T-helper 1 cell treated with Interleukin-12 subunit alpha and Interleukin-12 subunit beta and Interleukin-4 antibody, amounts not matched to agents 30 μg/mL and 1 μg/mL, for 36 hours (primary cell): ENCODE measurements around the gene FAF1.
"Not testable (repeated sequence)": the region's sequence is repeated elsewhere in the genome, so short reads cannot be mapped to it uniquely, and the experiment has no call there.

ENCODE experiments used
- H3K27ac Mint-ChIP-seq: one replicate; pipeline ENCODE4 v1.8.0; 2021; ENCODE audit warnings: mild to moderate bottlenecking, mixed read lengths
- H3K27me3 Mint-ChIP-seq: one replicate; pipeline ENCODE4 v1.8.0; 2021; ENCODE audit warnings: low read depth, mixed read lengths
- H3K36me3 Mint-ChIP-seq: one replicate; pipeline ENCODE4 v1.8.0; 2021; ENCODE audit warnings: low read depth, mixed read lengths
- H3K4me1 Mint-ChIP-seq: one replicate; pipeline ENCODE4 v1.8.0; 2021; ENCODE audit warnings: low read depth, mixed read lengths
- H3K4me3 Mint-ChIP-seq: one replicate; pipeline ENCODE4 v1.8.0; 2021; ENCODE audit warnings: mild to moderate bottlenecking, moderate library complexity, mixed read lengths
- H3K9me3 Mint-ChIP-seq: one replicate; pipeline ENCODE4 v1.8.0; 2021; ENCODE audit warnings: mixed read lengths

FAF1 gene

GRCh38 chr1:50952566-50952965 lies 7.5 kb downstream of the FAF1 start:
- H3K9me3 Mint-ChIP-seq, H3K36me3 Mint-ChIP-seq, H3K4me1 Mint-ChIP-seq, H3K27ac Mint-ChIP-seq, H3K27me3 Mint-ChIP-seq, H3K4me3 Mint-ChIP-seq: not testable (repeated sequence)

- Mint-ChIP-seq H3K4me3 (no peak overlapping the region), H3K9me3 (no peaks in the 10 kb centered on the region), H3K27ac (no peak overlapping the region), H3K27me3 (no peaks in the 10 kb centered on the region), H3K36me3 (no peaks in the 10 kb centered on the region), H3K4me1 (peaks cover 4% of the 10 kb centered on the region)
Measured at GRCh38 chr1:50950396-50950795, 9.7 kb downstream of the FAF1 start.

- Mint-ChIP-seq H3K4me1 (peaks cover 5% of the 10 kb centered on the region), H3K4me3 (no peak overlapping the region), H3K9me3 (no peaks in the 10 kb centered on the region), H3K36me3 (no peaks in the 10 kb centered on the region), H3K27me3 (no peaks in the 10 kb centered on the region), H3K27ac (no peak overlapping the region)
Measured at GRCh38 chr1:50949286-50949982, 10.6 kb downstream of the FAF1 start.

- no peaks in the 10 kb centered on the region for H3K27me3 Mint-ChIP-seq
- H3K4me3 Mint-ChIP-seq, result no peak overlapping the region
- H3K36me3 Mint-ChIP-seq, result no peaks in the 10 kb centered on the region
- H3K9me3 Mint-ChIP-seq, result no peaks in the 10 kb centered on the region
- H3K27ac Mint-ChIP-seq, result no peak overlapping the region
- H3K4me1 Mint-ChIP-seq, result peaks cover 9% of the 10 kb centered on the region
Measured at GRCh38 chr1:50942334-50942733, 17.7 kb downstream of the FAF1 start.

GRCh38 chr1:50940291-50940690 lies 19.8 kb downstream of the FAF1 start:
- Mint-ChIP-seq H3K27me3 (no peaks in the 10 kb centered on the region), H3K4me3 (no peak overlapping the region), H3K4me1 (peaks cover 7% of the 10 kb centered on the region), H3K9me3 (no peaks in the 10 kb centered on the region), H3K27ac (no peak overlapping the region), H3K36me3 (no peaks in the 10 kb centered on the region)

- Mint-ChIP-seq H3K4me1 (peaks cover 3% of the 10 kb centered on the region), H3K4me3 (no peak overlapping the region), H3K27me3 (no peaks in the 10 kb centered on the region), H3K36me3 (no peaks in the 10 kb centered on the region), H3K27ac (no peak overlapping the region), H3K9me3 (no peaks in the 10 kb centered on the region)
Measured at GRCh38 chr1:50936321-50936720, 23.7 kb downstream of the FAF1 start.

- H3K4me3 Mint-ChIP-seq, H3K4me1 Mint-ChIP-seq, H3K27ac Mint-ChIP-seq, H3K36me3 Mint-ChIP-seq, H3K27me3 Mint-ChIP-seq, H3K9me3 Mint-ChIP-seq: not testable (repeated sequence)
Measured at GRCh38 chr1:50935276-50935675, 24.8 kb downstream of the FAF1 start.

- Mint-ChIP-seq H3K9me3 (no peaks in the 10 kb centered on the region), H3K36me3 (no peaks in the 10 kb centered on the region), H3K27ac (no peak overlapping the region), H3K27me3 (no peaks in the 10 kb centered on the region), H3K4me1 (peaks cover 12% of the 10 kb centered on the region), H3K4me3 (no peak overlapping the region)
Measured at GRCh38 chr1:50934838-50935237, 25.2 kb downstream of the FAF1 start.

GRCh38 chr1:50933770-50934169 lies 26.3 kb downstream of the FAF1 start:
- not testable (repeated sequence) for H3K9me3 Mint-ChIP-seq, H3K36me3 Mint-ChIP-seq, H3K27ac Mint-ChIP-seq, H3K27me3 Mint-ChIP-seq, H3K4me3 Mint-ChIP-seq
- H3K4me1 Mint-ChIP-seq, result peaks cover 12% of the 10 kb centered on the region

GRCh38 chr1:50932043-50932442 lies 28.0 kb downstream of the FAF1 start:
- not testable (repeated sequence) for H3K36me3 Mint-ChIP-seq, H3K27ac Mint-ChIP-seq, H3K9me3 Mint-ChIP-seq, H3K4me3 Mint-ChIP-seq, H3K27me3 Mint-ChIP-seq
- peaks cover 12% of the 10 kb centered on the region for H3K4me1 Mint-ChIP-seq

- H3K4me1 Mint-ChIP-seq, result peaks cover 12% of the 10 kb centered on the region
- H3K4me3 Mint-ChIP-seq, result no peak overlapping the region
- H3K9me3 Mint-ChIP-seq, result no peaks in the 10 kb centered on the region
- no peaks in the 10 kb centered on the region for H3K36me3 Mint-ChIP-seq
- no peak overlapping the region for H3K27ac Mint-ChIP-seq
- no peaks in the 10 kb centered on the region for H3K27me3 Mint-ChIP-seq
Measured at GRCh38 chr1:50930965-50931737, 28.9 kb downstream of the FAF1 start.

- Mint-ChIP-seq H3K4me1 (peaks cover 12% of the 10 kb centered on the region), H3K36me3 (no peaks in the 10 kb centered on the region), H3K27ac (no peak overlapping the region), H3K9me3 (no peaks in the 10 kb centered on the region), H3K27me3 (no peaks in the 10 kb centered on the region), H3K4me3 (no peak overlapping the region)
Measured at GRCh38 chr1:50930193-50930592, 29.9 kb downstream of the FAF1 start.

GRCh38 chr1:50929376-50929958 lies 30.6 kb downstream of the FAF1 start:
- Mint-ChIP-seq H3K27me3 (no peaks in the 10 kb centered on the region), H3K27ac (no peak overlapping the region), H3K4me3 (no peak overlapping the region), H3K36me3 (no peaks in the 10 kb centered on the region), H3K9me3 (no peaks in the 10 kb centered on the region), H3K4me1 (peaks cover 12% of the 10 kb centered on the region)

GRCh38 chr1:50923564-50923963 lies 36.5 kb downstream of the FAF1 start:
- H3K27me3 Mint-ChIP-seq, result no peaks in the 10 kb centered on the region

GRCh38 chr1:50921029-50921428 lies 39.0 kb downstream of the FAF1 start:
- Mint-ChIP-seq H3K36me3 (peaks cover 14% of the 10 kb centered on the region), H3K27me3 (no peaks in the 10 kb centered on the region), H3K27ac (no peak overlapping the region), H3K9me3 (peaks cover 19% of the 10 kb centered on the region), H3K4me3 (no peak overlapping the region), H3K4me1 (peaks cover 1% of the 10 kb centered on the region)

More at GRCh38 chr1:50923564-50923963, 36.5 kb downstream of the FAF1 start:
- Mint-ChIP-seq H3K4me1 (no peaks in the 10 kb centered on the region), H3K27ac (no peak overlapping the region), H3K4me3 (no peak overlapping the region), H3K9me3 (peaks cover 19% of the 10 kb centered on the region), H3K36me3 (peaks cover 14% of the 10 kb centered on the region)
